ENCODE measurements around the gene ATF7IP2. TPM values are rescaled to one million over a fixed set of nuclear protein-coding genes. Genes with fewer than 3 reads are reported as not detected.

Gene ATF7IP2
- total RNA-seq, 2 experiments from 2014 or later: 82.9 to 86.9 TPM

DNA sequence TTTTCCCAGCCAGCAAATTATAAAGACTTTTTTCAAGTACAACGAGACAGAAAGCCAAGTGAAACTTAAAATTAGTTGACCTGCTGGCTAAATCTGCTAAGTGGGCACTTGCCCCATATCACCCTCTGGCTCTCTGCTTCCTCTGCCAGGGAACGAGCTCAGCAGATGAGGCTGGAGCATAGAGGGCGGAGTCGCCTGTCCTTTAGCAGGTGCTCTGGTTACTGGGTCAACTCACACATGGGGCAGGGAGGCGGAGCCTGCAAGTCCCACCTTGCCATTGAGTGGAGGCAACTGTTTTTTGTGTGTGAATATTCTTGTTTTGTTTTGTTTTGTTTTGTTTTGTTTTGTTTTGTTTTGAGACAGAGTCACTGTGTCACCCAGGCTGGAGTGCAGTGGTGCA, 132.0 kb downstream of the ATF7IP2 start:
- TF ChIP-seq, protein P1, sequence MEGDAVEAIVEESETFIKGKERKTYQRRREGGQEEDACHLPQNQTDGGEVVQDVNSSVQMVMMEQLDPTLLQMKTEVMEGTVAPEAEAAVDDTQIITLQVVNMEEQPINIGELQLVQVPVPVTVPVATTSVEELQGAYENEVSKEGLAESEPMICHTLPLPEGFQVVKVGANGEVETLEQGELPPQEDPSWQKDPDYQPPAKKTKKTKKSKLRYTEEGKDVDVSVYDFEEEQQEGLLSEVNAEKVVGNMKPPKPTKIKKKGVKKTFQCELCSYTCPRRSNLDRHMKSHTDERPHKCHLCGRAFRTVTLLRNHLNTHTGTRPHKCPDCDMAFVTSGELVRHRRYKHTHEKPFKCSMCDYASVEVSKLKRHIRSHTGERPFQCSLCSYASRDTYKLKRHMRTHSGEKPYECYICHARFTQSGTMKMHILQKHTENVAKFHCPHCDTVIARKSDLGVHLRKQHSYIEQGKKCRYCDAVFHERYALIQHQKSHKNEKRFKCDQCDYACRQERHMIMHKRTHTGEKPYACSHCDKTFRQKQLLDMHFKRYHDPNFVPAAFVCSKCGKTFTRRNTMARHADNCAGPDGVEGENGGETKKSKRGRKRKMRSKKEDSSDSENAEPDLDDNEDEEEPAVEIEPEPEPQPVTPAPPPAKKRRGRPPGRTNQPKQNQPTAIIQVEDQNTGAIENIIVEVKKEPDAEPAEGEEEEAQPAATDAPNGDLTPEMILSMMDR (IDR thresholded peaks at IDR 0.05): no peak
- Mint-ChIP-seq H3K4me1 (ENCODE audit: low read depth) (peaks cover 5% of the 10 kb centered on the region), H3K27me3 (peaks cover 5% of the 10 kb centered on the region), H3K27ac (no peak overlapping the region), H3K4me3 (no peak overlapping the region), H3K9me3 (no peaks in the 10 kb centered on the region), H3K36me3 (ENCODE audit: low read depth) (no peaks in the 10 kb centered on the region)
- intact Hi-C loops (cut with DNase I, micrococcal nuclease): no loop called here
- H3K27me3 ChIP-seq (ENCODE audit: control insufficient read depth in 1 of 2, insufficient read depth in 2 of 2, low read length in 2 of 2): peaks cover 0 to 5% of the 10 kb centered on the region in 2 experiments
- ChIA-PET CTCF (no interaction called here), POLR2A (no interaction called here)
- no peak overlapping the region for H3K27ac ChIP-seq (ENCODE audit: low read depth in 1 of 2, low read length in 2 of 2)
- ATAC-seq (ENCODE audit: poor library complexity) (no peak), DNase-seq (no peak)
- no peaks in the 10 kb centered on the region for H3K36me3 ChIP-seq (ENCODE audit: insufficient read depth, low read length)
- no peak overlapping the region for H3K4me3 ChIP-seq (ENCODE audit: low read length)
- H3K9me3 ChIP-seq (ENCODE audit: control insufficient read depth in 1 of 2, insufficient read depth in 1 of 2, low read length in 2 of 2): peaks cover 0 to 7% of the 10 kb centered on the region in 2 experiments
- peaks cover 7% of the 10 kb centered on the region for H3K4me1 ChIP-seq (ENCODE audit: insufficient read depth, low read length)

DNA sequence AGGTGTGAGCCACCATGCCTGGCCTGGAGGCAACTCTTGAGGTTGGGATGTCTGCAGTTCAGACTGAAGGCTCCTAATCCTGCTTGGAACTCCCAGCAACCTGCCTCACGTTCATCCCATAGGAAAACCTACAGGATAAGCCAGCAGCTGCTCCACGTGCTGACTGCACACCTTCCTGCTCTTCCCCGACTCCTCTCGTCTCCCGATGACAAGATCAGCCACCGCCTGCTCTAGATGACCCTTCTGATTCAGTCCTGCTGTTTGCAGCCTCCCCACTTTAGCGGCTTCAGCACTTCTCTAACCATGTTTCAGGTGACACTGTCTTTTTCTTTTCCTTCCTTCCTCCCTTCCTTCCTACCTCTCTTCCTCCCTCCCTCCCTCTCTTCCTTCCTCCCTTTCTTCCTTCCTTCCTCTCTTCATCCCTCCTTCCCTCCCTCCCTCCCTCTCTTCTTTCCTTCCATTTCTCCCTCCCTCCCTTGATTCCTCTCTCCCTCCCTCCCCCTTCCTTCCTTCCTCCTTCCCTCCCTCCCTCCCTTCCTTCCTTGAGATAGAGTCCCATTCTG, 132.7 kb downstream of the ATF7IP2 start:
- Mint-ChIP-seq H3K27ac (no peak overlapping the region), H3K9me3 (no peaks in the 10 kb centered on the region), H3K36me3 (ENCODE audit: low read depth) (no peaks in the 10 kb centered on the region), H3K4me1 (ENCODE audit: low read depth) (peaks cover 5% of the 10 kb centered on the region), H3K27me3 (peaks cover 5% of the 10 kb centered on the region), H3K4me3 (no peak overlapping the region)
- TF ChIP-seq, protein P1 (IDR thresholded peaks at IDR 0.05): no peak
- Histone ChIP-seq H3K36me3 (ENCODE audit: insufficient read depth, low read length) (no peaks in the 10 kb centered on the region), H3K4me1 (ENCODE audit: insufficient read depth, low read length) (peaks cover 7% of the 10 kb centered on the region), H3K27ac (ENCODE audit: low read depth in 1 of 2, low read length in 2 of 2) (no peak overlapping the region), H3K9me3 (ENCODE audit: control insufficient read depth in 1 of 2, insufficient read depth in 1 of 2, low read length in 2 of 2) (peaks cover 0 to 7% of the 10 kb centered on the region in 2 experiments), H3K4me3 (ENCODE audit: low read length) (no peak overlapping the region), H3K27me3 (ENCODE audit: control insufficient read depth in 1 of 2, insufficient read depth in 2 of 2, low read length in 2 of 2) (peaks cover 0 to 3% of the 10 kb centered on the region in 2 experiments)
- CTCF ChIA-PET: no interaction called here
- intact Hi-C loops (cut with DNase I, micrococcal nuclease): no loop called here
- no peak for DNase-seq
- POLR2A ChIA-PET: no interaction called here
- no peak for ATAC-seq (ENCODE audit: poor library complexity)

DNA sequence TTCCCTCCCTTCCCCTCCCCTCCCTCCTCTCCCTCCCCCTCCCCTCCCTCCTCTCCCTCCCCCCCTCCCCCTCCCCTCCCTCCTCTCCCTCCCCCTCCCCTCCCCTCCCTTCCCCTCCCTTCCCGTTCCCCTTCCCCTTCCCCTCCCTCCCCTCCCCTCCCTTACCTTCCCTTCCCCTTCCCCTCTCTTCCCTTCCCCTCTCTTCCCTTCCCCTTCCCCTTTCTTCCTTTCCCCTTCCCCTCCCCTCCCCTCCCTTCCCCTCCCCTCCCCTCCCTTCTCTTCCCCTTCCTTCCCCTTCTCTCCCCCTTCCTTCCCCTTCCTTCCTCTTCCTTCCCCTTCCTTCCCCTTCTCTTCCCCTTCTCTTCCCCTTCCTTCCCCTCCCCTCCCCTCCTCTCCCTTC, 133.4 kb downstream of the ATF7IP2 start:
- peaks cover 5% of the 10 kb centered on the region for H3K27me3 Mint-ChIP-seq
- Histone ChIP-seq H3K4me1 (ENCODE audit: insufficient read depth, low read length) (peaks cover 5% of the 10 kb centered on the region), H3K9me3 (ENCODE audit: control insufficient read depth in 1 of 2, insufficient read depth in 1 of 2, low read length in 2 of 2) (peaks cover 0 to 7% of the 10 kb centered on the region in 2 experiments), H3K27me3 (ENCODE audit: control insufficient read depth in 1 of 2, insufficient read depth in 2 of 2, low read length in 2 of 2) (no peaks in the 10 kb centered on the region), H3K36me3 (ENCODE audit: insufficient read depth, low read length) (no peaks in the 10 kb centered on the region), H3K4me3 (ENCODE audit: low read length) (no peak overlapping the region), H3K27ac (ENCODE audit: low read depth in 1 of 2, low read length in 2 of 2) (no peak overlapping the region)
- no peak overlapping the region for H3K4me3 Mint-ChIP-seq
- no peak overlapping the region for H3K27ac Mint-ChIP-seq
- peaks cover 5% of the 10 kb centered on the region for H3K4me1 Mint-ChIP-seq (ENCODE audit: low read depth)
- intact Hi-C loops (cut with DNase I, micrococcal nuclease): no loop called here
- TF ChIP-seq, protein P1 (IDR thresholded peaks at IDR 0.05): no peak
- ATAC-seq (ENCODE audit: poor library complexity) (no peak), DNase-seq (no peak)
- no peaks in the 10 kb centered on the region for H3K9me3 Mint-ChIP-seq
- CTCF ChIA-PET: no interaction called here
- POLR2A ChIA-PET: no interaction called here
- no peaks in the 10 kb centered on the region for H3K36me3 Mint-ChIP-seq (ENCODE audit: low read depth)
